ENCODE results near the gene PGF.
"Not testable (repeated sequence)": the region's sequence is repeated elsewhere in the genome, so short reads cannot be mapped to it uniquely, and the experiment has no call there.

PGF gene

DNA sequence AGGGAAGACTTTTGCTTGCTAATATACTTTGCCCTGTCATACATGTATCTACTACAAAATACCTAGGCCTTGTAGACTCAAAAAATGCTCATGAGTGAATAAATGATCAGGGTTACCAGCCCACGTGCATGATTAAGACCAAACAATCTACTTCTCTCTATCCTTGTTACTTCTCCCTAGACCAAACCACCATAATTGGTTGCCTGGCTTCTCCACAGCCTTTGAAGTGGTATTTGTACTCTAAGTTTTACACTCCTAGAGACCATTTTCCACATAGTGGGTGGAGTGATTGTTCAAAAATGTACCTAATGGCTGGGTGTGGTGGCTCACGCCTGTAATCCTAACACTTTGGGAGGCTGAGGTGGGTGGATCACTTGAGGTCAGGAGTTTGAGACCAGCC, 18.2 kb downstream of the PGF start:
- POLR2A ChIA-PET, result interaction anchor here (2.3 kb wide), 1 partner anchor 14 kb away, joined by 8 read pairs; the partner anchor contains the start of gene RPS6KL1
- CTCF ChIA-PET, result interaction anchor here (1.2 kb wide), 1 partner anchor 8 kb away, joined by 3 read pairs; no protein-coding TSS in a partner anchor
- no peak for DNase-seq (ENCODE audit: extremely low spot score)
- no peak for TF ChIP-seq CTBP1 (IDR thresholded peaks at IDR 0.05; ENCODE audit: borderline replicate concordance)
- TF ChIP-seq HDGF (IDR thresholded peaks at IDR 0.05; ENCODE audit: borderline replicate concordance), result no peak
- TF ChIP-seq, protein P1, sequence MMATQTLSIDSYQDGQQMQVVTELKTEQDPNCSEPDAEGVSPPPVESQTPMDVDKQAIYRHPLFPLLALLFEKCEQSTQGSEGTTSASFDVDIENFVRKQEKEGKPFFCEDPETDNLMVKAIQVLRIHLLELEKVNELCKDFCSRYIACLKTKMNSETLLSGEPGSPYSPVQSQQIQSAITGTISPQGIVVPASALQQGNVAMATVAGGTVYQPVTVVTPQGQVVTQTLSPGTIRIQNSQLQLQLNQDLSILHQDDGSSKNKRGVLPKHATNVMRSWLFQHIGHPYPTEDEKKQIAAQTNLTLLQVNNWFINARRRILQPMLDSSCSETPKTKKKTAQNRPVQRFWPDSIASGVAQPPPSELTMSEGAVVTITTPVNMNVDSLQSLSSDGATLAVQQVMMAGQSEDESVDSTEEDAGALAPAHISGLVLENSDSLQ (IDR thresholded peaks at IDR 0.05), result no peak
- no peak for TF ChIP-seq SUZ12 (IDR thresholded peaks at IDR 0.05)
- no peak for TF ChIP-seq L3MBTL2 (conservative IDR thresholded peaks at IDR 0.05)

DNA sequence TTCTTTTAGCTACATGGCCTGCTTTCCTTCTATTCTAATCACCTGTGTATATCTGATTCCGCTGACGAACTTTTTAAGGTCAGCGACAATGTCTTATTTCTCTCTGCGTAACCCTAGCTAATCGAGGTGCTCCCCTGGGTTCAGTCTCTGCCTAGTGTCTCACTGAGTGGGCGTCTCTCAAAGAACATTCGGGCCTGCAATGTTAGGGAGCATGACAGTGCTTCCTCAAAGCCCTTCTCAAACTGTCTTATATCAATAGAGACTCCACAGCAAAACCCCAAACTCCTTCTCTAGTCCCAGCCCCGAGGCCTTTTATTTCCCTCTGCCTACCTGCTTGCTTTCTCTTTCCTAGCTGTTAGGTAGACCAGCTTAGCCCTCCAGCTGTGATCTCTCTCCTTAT, 18.7 kb downstream of the PGF start:
- no peak for DNase-seq (ENCODE audit: extremely low spot score)
- TF ChIP-seq LEF1 (IDR thresholded peaks at IDR 0.05; ENCODE audit: borderline replicate concordance) (no peak), TARDBP (IDR thresholded peaks at IDR 0.05) (no peak), L3MBTL2 (conservative IDR thresholded peaks at IDR 0.05) (no peak), FOXA1 (IDR thresholded peaks at IDR 0.05) (no peak), SP1 (IDR thresholded peaks at IDR 0.05) (no peak), NFRKB (IDR thresholded peaks at IDR 0.05) (no peak), ELF4 (IDR thresholded peaks at IDR 0.05) (no peak), BHLHE40 (IDR thresholded peaks at IDR 0.05; ENCODE audit: borderline replicate concordance) (no peak), SUZ12 (IDR thresholded peaks at IDR 0.05) (no peak), ARNT (IDR thresholded peaks at IDR 0.05) (no peak), CTBP1 (IDR thresholded peaks at IDR 0.05; ENCODE audit: borderline replicate concordance) (no peak), FOXK2 (IDR thresholded peaks at IDR 0.05) (no peak), ZNF384 (IDR thresholded peaks at IDR 0.05) (no peak), HDGF (IDR thresholded peaks at IDR 0.05; ENCODE audit: borderline replicate concordance) (no peak), FOXM1 (IDR thresholded peaks at IDR 0.05; ENCODE audit: borderline replicate concordance) (no peak)
- TF ChIP-seq, protein P1 (IDR thresholded peaks at IDR 0.05), result no peak
- CTCF ChIA-PET, result interaction anchor here (1.2 kb wide), 1 partner anchor 8 kb away, joined by 3 read pairs; no protein-coding TSS in a partner anchor
- POLR2A ChIA-PET, result interaction anchor here (2.3 kb wide), 1 partner anchor 14 kb away, joined by 8 read pairs; the partner anchor contains the start of gene RPS6KL1

DNA sequence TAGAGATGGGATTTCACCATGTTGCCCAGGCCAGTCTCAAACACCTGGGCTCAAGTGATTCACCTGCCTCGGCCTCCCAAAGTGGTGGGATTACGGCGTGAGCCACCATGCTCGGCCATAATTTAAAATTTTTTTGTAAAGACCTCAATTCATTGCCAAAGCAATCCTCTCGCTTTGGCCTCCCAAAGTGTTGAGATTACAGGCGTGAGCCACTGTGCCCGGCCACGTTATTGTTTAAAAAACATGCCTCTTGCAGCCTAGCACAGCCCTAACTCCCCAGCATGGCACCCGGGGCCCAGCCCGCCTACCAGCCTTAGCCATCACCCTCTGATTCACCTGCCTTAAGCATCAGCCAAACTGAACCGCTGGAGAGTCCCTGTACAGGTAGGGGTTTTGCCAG, 19.2 kb downstream of the PGF start:
- ChIA-PET POLR2A (interaction anchor here (2.3 kb wide), 1 partner anchor 13 kb away, joined by 8 read pairs; the partner anchor contains the start of gene RPS6KL1), CTCF (interaction anchor here (1.2 kb wide), 1 partner anchor 9 kb away, joined by 3 read pairs; no protein-coding TSS in a partner anchor)
- DNase-seq (ENCODE audit: extremely low spot score), result no peak
- TF ChIP-seq FOXM1 (IDR thresholded peaks at IDR 0.05; ENCODE audit: borderline replicate concordance), result no peak
- TF ChIP-seq LEF1 (IDR thresholded peaks at IDR 0.05; ENCODE audit: borderline replicate concordance), result no peak
- TF ChIP-seq, protein P1 (IDR thresholded peaks at IDR 0.05), result no peak
- TF ChIP-seq ZNF384 (IDR thresholded peaks at IDR 0.05), result no peak
- TF ChIP-seq BHLHE40 (IDR thresholded peaks at IDR 0.05; ENCODE audit: borderline replicate concordance), result no peak

DNA sequence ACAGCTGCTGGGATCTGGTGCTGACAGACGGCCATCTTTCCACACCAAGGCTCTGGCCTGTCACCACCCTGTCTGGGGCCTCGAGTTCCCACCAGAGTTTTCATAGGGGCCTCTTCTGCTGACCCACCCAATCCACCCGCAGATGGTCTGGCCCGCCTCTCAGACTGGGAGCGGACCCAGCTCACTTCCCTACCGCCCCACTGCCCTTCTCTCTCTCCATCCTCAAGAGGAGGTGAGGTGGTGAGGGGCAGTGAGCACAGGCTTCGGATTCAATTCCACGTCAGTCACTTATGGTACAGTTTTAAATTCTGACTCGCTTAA, 20.1 kb downstream of the PGF start:
- ChIA-PET CTCF (interaction anchor here (0.9 kb wide), 1 partner anchor 10 kb away, joined by 7 read pairs; no protein-coding TSS in a partner anchor), POLR2A (interaction anchor here (2.3 kb wide), 1 partner anchor 12 kb away, joined by 8 read pairs; the partner anchor contains the start of gene RPS6KL1)
- no peak for DNase-seq (ENCODE audit: extremely low spot score)
- TF ChIP-seq LEF1 (IDR thresholded peaks at IDR 0.05; ENCODE audit: borderline replicate concordance) (no peak), FOXM1 (IDR thresholded peaks at IDR 0.05; ENCODE audit: borderline replicate concordance) (no peak)

DNA sequence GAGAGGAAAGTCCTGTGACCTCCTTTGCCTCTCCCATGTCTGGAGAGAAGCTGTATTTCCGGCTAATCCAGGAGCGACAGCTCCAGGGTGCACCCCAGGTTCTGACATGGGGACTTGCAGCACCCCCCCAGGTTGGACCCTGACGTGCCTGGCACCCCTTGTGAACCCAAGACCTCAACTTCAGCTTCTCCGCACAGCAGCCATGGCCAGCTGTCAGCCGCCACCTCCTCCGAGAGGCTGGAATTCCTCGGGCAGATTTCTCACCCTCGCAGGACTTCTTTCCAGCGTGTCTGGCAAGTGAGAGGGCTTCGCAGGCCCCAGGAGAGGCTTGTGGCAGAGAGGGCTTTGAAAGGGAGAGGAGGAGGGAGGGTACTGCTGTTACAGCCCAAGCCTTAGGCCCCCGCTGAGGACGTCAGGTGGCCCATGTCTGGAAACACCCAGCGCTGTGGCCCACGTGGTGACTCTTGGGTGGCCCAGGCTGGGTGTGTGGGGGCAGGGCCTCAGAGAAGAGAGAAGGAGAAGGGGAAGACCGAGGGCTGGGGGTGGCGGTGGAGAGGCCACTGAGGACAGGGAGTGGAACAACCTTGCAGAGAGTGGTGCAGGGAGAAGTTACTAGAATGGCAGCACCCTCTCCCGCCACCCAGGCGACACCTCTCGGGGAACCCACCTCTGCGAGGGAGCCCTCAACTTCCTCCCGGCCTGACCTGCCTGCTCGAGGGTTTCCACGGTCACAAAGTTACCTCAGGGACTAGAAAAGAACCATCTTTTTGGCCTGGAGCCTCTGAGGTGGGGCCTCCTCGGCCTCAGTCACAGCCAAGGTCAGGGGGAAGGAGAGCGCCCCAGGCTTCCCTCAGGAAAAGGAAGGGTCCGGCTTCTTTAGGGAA, 20.7 kb downstream of the PGF start:
- DNase-seq (ENCODE audit: extremely low spot score), result no peak
- ChIA-PET POLR2A (interaction anchor here (2.3 kb wide), 1 partner anchor 12 kb away, joined by 8 read pairs; the partner anchor contains the start of gene RPS6KL1), CTCF (interaction anchor here (0.9 to 1.4 kb wide), 3 partner anchors 10 to 154 kb away, joined by 5 to 16 read pairs (median 7); no protein-coding TSS in a partner anchor)
- no peak for TF ChIP-seq SP1 (IDR thresholded peaks at IDR 0.05)
- TF ChIP-seq TARDBP (IDR thresholded peaks at IDR 0.05), result no peak
- TF ChIP-seq SUZ12 (IDR thresholded peaks at IDR 0.05), result no peak
- no peak for TF ChIP-seq NFRKB (IDR thresholded peaks at IDR 0.05)
- TF ChIP-seq FOXM1 (IDR thresholded peaks at IDR 0.05; ENCODE audit: borderline replicate concordance), result no peak
- no peak for TF ChIP-seq LEF1 (IDR thresholded peaks at IDR 0.05; ENCODE audit: borderline replicate concordance)
- TF ChIP-seq ELF4 (IDR thresholded peaks at IDR 0.05), result no peak
- no peak for TF ChIP-seq ARNT (IDR thresholded peaks at IDR 0.05)
- no peak for TF ChIP-seq L3MBTL2 (conservative IDR thresholded peaks at IDR 0.05)
- TF ChIP-seq BHLHE40 (IDR thresholded peaks at IDR 0.05; ENCODE audit: borderline replicate concordance), result no peak
- TF ChIP-seq HDGF (IDR thresholded peaks at IDR 0.05; ENCODE audit: borderline replicate concordance), result no peak
- TF ChIP-seq ZNF384 (IDR thresholded peaks at IDR 0.05), result no peak

DNA sequence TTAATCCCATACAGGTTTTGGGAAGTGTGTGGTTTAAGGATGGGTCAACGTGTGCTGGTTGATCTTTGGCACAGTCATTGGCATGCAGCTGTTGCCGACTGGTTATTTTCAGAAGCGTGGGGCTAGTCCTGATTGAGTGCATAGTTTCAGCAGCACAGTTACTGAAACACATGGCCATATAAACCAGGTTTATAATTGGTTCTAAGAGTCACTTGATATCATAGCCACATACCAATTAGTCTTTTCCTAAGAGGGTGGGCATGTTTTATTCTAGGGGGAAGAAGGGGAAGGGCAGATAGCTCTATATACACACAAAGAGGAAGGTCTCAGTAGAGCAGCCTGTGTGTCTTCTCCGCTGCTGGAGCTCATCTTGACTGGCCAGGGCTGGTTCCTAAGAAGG, 21.4 kb downstream of the PGF start:
- no peak for TF ChIP-seq SUZ12 (IDR thresholded peaks at IDR 0.05)
- no peak for TF ChIP-seq L3MBTL2 (conservative IDR thresholded peaks at IDR 0.05)
- no peak for TF ChIP-seq FOXM1 (IDR thresholded peaks at IDR 0.05; ENCODE audit: borderline replicate concordance)
- TF ChIP-seq NFRKB (IDR thresholded peaks at IDR 0.05), result no peak
- POLR2A ChIA-PET, result no interaction called here
- CTCF ChIA-PET, result interaction anchor here (0.8 to 1.4 kb wide), 4 partner anchors 8 to 154 kb away, joined by 3 to 16 read pairs (median 4); partner anchors contain the start of gene RPS6KL1
- DNase-seq (ENCODE audit: extremely low spot score), result no peak

DNA sequence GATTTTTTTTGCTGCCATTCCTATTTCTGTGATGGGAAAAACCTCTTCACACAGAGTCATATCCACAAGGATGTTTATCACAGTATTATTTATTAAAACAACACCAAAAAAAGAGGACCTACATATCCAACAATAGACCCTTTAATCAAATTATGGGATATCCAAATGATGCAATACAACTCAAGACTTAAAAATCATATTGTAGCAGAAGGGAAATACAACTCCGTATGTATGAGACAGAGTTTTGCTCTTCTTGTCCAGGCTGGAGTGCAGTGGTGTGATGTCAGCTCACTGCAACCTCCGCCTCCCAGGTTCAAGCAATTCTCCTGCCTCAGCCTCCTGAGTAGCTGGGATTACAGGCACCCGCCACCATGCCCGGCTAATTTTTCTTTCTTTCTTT, 22.5 kb downstream of the PGF start:
- ChIA-PET POLR2A (interaction anchor here (0.9 to 2.1 kb wide), 2 partner anchors 10 to 136 kb away, joined by 3 to 8 read pairs; partner anchors contain the start of genes RPS6KL1 and ZC2HC1C), CTCF (interaction anchor here (1.4 kb wide), 1 partner anchor 12 kb away, joined by 16 read pairs; no protein-coding TSS in a partner anchor)
- not testable (repeated sequence) for DNase-seq (ENCODE audit: extremely low spot score)
